Eye (tissue), 1 donor: ENCODE data around the gene KLF7.

Experiments used
- DNase-seq: peaks from one replicate; pipeline ENCODE4 v3.0.0-alpha.2; 2015

KLF7 gene

GRCh38 chr2:207088839-207089238 lies 76.9 kb downstream of the KLF7 start:
- DNase-seq = no peak

- no peak for DNase-seq
Measured at GRCh38 chr2:207088276-207088675, 77.5 kb downstream of the KLF7 start.

GRCh38 chr2:207087046-207087902 lies 78.5 kb downstream of the KLF7 start:
- no peak for DNase-seq

- DNase-seq = no peak
Measured at GRCh38 chr2:207086136-207086535, 79.6 kb downstream of the KLF7 start.

- no peak for DNase-seq
Measured at GRCh38 chr2:207085110-207085509, 80.6 kb downstream of the KLF7 start.

- DNase-seq = no peak
Measured at GRCh38 chr2:207083361-207084110, 82.2 kb downstream of the KLF7 start.

GRCh38 chr2:207082619-207083018 lies 83.1 kb downstream of the KLF7 start:
- no peak for DNase-seq

- no peak for DNase-seq
Measured at GRCh38 chr2:207078186-207078798, 87.5 kb downstream of the KLF7 start.

- DNase-seq = no peak
Measured at GRCh38 chr2:207077266-207077665, 88.5 kb downstream of the KLF7 start.

- DNase-seq = no peak
Measured at GRCh38 chr2:207075456-207075855, 90.3 kb downstream of the KLF7 start.

- no peak for DNase-seq
Measured at GRCh38 chr2:207073801-207074678, 91.7 kb downstream of the KLF7 start.

GRCh38 chr2:207073412-207073800 lies 92.3 kb downstream of the KLF7 start:
- DNase-seq = no peak

- DNase-seq = no peak
Measured at GRCh38 chr2:207072571-207072970, 93.2 kb downstream of the KLF7 start.

GRCh38 chr2:207071820-207072219 lies 93.9 kb downstream of the KLF7 start:
- peak; percentile 45 for DNase-seq

GRCh38 chr2:207067473-207067872 lies 98.3 kb downstream of the KLF7 start:
- DNase-seq = no peak

- no peak for DNase-seq
Measured at GRCh38 chr2:207066791-207067460, 98.8 kb downstream of the KLF7 start.

- no peak for DNase-seq
Measured at GRCh38 chr2:207066166-207066565, 99.6 kb downstream of the KLF7 start.

GRCh38 chr2:207064128-207064690 lies 101.5 kb downstream of the KLF7 start:
- DNase-seq = no peak

GRCh38 chr2:207061181-207061580 lies 104.6 kb downstream of the KLF7 start:
- no peak for DNase-seq

GRCh38 chr2:207055257-207055656 lies 110.5 kb downstream of the KLF7 start:
- DNase-seq = no peak

- no peak for DNase-seq
Measured at GRCh38 chr2:207054521-207054920, 111.2 kb downstream of the KLF7 start.
